ENCODE data around the gene RGS6.

The RGS6 gene

DNA sequence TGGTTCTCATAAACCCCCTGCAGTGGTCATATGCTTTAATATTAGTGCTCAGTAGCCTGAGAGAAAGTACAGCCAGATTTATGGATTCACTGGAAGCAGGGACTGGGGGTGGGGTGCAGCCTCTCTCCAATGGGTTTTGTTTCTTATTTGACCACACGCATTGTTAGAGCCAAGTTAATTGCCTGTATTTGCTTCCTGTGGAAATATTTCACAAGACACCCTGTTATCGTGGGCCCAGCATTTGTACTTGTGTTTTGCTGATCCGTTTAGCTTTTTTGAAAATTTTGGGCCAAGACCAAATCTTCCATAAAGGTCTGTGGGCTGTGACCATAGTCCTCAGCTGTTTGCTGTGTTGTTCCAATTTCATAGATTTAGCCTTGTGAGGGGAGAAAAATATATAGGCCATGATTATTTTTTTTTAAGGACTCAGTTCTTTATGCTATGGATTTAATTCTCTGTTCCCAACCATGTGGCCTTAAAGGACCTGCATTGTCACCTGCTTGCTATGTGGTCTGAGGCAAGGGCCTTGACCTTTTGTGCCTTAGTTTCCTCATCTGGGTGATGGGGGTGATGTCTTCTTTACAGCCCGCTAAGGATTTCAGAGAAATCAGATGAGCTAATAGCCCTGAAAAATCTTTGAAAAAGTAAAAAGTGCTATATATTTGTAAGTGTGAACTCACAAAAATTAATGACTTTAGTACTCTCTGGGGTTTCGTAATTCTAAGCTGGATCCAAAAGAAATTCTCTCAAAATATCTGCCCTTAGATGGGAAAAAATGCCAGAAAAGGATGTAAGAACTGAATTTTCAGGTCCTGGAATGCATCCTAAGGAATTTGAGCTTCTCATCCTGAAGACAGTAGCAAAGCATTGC, 591.4 kb downstream of the RGS6 start:
- peak; percentile 36 to 43 for DNase-seq (ENCODE audit: low read depth in 2 of 2)

DNA sequence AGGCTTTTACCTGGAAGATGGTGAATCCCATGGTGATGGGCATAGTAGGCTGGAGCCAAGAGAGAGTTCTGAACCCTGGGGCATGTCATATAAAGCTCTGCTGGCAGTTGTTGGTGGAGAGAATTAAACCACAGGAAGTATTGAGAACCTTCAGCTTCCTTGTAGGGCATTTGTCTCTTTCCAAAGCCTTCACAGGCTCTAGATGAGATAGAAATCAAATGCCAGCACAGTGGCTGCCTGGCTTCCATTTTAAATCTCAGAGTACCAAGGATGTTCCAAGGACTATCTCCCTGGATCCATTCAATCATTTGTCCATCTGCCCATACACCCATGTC, 592.0 kb downstream of the RGS6 start:
- no peak for DNase-seq (ENCODE audit: low read depth in 2 of 2)

DNA sequence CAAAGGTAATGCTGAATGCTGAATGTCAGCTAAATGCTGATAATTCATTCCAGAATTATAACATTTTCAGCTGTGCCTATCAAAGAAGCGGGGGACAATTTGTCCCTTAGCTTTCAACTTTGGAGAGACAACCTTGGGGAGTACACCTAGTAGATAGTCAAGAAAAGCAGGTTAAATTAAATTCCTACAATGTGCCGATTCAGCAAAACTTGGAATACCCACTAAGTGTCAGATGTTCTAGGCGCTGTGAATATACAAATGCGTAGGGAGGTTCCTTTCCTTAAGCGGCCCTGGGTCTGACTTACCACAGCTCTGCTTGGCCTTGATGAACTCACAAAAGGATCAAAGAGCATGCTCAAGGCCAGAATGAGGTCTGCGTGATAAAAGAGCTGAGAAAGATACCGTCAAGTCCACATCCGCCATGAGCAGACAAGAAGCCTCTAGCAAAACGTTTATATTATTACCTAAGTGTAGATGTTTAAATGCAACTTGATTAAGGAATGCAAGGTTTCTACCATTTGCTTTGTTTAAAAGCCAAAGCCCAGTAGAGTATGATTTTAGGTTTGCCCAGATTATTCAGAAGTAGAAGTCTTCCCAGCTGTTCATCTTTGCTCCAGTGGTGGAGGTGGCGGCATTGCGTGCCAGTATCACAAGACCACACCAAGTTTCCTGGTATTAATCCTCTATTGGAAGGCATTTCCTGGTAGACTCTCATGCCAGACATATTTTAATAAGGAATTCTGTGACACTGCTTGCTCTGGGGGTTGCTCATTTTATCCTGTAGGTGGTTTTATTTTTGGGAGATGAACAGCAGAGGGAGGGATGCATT, 593.1 kb downstream of the RGS6 start:
- no peak for DNase-seq (ENCODE audit: low read depth in 2 of 2)

- no peak for DNase-seq (ENCODE audit: low read depth in 2 of 2)
Observed at GRCh38 chr14:72527591-72527990, 595.4 kb downstream of the RGS6 start.

DNA sequence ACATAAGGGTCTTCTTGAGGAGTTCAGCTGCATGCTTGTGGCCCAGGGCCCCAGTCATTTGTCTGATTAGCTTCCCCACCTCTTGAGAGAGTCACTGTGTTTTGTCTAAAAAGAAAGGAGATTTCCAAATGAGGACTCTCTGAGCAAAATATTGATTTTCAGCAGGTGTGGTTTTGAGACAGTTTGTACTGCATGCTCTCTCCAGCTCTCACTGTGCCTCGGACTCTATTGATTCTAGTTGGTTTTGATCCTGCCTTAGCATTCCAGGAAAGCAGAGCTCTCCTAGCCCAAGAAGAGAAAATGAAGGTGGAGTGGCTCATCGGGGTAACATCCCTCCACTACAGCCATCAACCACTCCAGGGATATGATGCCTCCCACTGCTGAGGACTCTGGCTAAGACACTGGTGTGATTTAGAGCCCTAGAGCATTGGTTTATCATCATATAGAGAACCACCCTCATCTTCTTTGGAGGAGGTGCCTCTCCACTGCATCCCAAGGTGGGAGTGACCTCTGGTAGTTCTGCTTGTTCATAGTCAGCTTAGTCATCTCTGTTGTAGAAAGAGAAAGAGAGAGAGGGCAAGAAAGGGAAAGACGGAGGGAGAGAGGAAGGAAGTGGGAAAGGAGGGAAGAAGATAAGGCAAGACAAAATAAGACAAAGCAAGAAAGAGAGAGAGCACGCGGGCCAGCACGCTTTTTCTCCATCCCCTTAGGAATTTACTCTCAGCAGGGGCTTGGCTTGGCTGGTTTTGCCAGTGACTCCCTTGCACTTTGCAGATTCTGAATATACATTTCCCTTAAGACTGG, 596.0 kb downstream of the RGS6 start:
- DNase-seq (ENCODE audit: low read depth in 2 of 2), result no peak

- DNase-seq (ENCODE audit: low read depth in 2 of 2), result no peak
Observed at GRCh38 chr14:72528863-72529175, 596.6 kb downstream of the RGS6 start.

GRCh38 chr14:72532686-72533454, 600.6 kb downstream of the RGS6 start:
- DNase-seq (ENCODE audit: low read depth in 2 of 2), result no peak

- no peak for DNase-seq (ENCODE audit: low read depth in 2 of 2)
Observed at GRCh38 chr14:72535485-72535884, 603.3 kb downstream of the RGS6 start.

GRCh38 chr14:72538387-72538786, 606.2 kb downstream of the RGS6 start:
- DNase-seq (ENCODE audit: low read depth in 2 of 2), result no peak

DNA sequence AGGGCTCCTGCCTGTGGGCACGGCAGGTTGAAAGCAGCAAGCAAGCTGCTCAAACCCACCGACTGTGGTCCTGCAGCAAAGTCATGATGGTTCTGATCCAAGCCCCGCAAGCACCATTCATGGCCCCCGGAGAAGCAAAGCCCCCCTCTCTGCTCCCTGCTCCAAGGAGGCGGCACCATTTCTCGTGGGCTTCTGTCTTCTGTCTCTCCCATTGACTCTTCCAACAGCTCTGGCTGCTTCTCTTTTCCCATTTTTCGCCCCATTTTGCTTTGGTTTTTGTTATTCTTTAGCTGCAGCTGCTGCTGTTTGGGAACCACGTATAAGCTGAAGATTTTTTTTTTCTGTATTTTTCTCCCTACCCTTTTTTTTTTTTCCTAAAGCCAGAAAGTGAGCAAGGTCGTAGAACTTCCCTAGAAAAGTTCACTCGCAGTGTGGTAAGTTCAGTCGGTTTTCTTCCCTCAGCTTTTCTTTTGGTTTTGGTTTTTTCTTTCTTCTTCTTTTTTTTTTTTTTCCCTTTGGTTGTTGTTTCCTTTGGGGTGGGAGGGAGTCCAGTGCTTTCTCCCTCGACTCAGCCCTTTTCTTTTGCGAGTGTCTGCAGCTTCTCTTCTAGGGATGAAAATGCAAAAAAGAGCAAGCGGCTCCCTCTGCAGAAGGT, 607.6 kb downstream of the RGS6 start:
- no peak for DNase-seq (ENCODE audit: low read depth in 2 of 2)

- DNase-seq (ENCODE audit: low read depth in 2 of 2), result no peak
Observed at GRCh38 chr14:72540836-72541235, 608.6 kb downstream of the RGS6 start.

GRCh38 chr14:72541546-72541945, 609.3 kb downstream of the RGS6 start:
- no peak for DNase-seq (ENCODE audit: low read depth in 2 of 2)

- DNase-seq (ENCODE audit: low read depth in 2 of 2), result no peak
Observed at GRCh38 chr14:72543341-72543740, 611.1 kb downstream of the RGS6 start.

GRCh38 chr14:72544615-72545387, 612.6 kb downstream of the RGS6 start:
- no peak for DNase-seq (ENCODE audit: low read depth in 2 of 2)

DNA sequence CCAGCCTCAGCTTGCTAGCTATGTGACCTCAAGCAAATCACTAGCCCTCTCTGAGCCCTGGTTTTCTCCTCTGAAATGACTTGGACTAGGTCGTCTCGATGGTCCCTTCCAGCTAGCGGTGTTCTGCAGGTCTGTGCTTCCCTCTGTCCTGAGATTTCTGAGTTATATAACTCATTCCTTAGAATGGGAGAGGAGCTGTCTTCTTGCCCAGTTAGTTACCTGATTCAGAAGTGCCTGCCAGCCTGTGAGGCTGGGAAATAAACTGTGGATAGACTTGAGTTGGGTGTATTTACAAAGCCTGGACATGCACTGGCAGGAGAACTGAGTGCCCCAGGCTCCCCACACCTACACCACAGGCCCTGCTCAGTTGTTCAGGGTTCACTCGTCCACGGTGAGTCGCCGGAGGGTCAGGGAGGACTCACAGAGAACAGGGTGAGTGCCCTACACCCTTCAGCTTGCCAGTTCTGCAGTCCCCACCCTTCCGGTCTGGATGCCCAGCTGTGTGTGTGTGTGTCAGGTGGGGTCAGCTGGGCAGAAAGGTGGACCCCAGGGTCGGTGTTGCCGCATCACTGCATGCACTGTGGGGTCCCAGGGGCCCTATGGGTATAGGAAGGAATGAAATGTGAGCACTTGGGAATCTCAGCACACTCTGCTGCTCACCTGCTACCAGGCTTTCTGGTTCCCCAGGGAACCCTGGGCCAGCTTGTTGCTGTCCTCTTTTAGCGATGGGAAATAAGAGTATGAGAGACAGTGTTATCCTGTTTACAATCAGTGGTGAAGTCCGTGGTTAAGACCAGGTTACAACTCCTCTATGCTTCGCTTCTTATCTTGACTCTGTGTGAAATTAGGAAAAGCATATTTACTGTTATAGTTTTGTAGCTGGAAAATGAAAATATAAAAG, 613.4 kb downstream of the RGS6 start:
- no peak for DNase-seq (ENCODE audit: low read depth in 2 of 2)

DNA sequence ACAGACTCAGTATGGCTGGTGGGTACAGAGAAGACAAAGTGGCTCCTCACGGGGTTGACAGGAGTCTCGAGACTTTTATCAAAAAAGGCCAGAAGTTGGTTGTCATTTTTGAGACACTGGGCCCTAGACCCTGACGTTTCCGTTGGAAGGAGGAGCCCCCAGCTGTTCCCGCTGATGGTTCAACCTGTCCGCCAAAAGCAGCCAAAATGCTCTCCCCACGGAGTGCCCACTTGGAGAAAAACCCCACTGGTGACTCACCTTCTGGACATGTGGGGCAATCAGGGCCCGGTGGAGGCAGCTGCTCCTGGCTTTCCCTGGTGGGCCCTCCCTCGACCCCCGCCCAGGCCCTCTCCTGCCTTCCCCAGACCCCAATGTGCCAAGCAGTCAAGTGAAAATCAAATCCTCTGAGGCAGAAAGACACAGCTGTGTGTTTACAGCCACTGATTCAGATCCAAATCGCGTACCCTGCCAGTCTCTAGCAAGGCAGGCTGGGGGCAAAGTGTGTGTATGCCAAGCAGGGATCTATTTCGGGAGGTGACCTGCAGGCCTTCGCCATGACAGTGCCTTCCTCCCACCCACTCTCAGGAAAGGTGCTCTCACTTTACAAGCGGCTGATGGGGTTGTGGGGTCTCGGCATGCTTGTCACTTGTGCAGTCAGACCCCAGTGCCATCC, 614.3 kb downstream of the RGS6 start:
- no peak for DNase-seq (ENCODE audit: low read depth in 2 of 2)

DNA sequence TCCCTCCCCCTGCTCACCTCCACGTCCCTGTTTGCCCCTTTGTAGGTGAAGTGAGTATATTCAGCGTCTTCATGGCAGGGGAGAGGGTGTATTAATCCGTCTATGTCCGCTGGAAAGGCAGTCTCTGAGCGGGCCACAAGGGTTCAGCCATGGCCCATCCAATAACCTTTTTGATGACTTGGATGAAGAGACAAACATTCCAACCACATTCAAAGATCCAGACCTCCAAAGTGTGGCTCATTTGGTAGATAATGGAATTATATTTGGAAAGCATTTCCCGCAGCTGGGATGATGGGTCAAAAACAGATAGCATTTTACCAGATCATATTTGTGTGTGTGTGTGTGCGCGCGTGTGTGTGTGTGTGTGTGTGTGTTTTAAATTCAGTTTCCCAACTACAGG, 615.8 kb downstream of the RGS6 start:
- no peak for DNase-seq (ENCODE audit: low read depth in 2 of 2)

DNA sequence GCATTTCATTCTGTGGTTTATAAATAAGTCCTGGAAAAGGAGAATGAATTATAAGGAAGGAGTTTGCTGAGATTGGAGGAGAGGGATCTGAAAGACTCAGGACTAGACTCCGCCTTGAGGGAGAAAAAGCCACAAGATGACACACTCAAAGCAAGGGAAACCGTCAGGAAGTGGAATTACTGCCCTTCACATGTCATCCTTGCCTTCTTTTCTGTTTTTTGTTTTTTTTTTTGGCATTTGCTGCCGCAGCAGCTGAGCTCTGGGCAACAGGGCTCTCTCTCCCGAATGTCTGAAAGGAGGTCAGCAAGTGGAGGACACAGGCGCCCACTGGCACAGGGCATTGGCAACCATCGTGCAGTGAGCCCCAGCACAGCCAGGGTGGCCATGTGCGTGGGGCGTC, 616.8 kb downstream of the RGS6 start:
- DNase-seq (ENCODE audit: low read depth in 2 of 2), result no peak

DNA sequence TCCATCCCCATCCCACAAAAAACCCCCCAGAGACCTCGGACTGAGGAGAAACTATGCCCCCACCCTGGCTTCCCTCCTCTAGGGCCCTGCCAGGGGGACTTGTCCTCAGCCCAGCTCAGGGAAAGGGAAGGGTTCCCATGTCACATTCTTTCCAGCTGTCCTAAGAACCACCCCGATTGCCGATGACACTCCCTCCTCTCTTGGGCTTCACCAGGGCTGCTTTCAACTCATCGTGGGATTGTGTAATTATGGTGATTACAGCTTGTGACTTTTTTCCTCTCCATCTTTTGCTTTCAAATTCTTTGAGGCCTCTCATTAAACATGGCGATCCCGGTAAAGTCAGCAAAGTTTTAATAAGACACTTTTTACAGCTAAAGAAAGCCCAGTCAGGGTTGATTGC, 617.6 kb downstream of the RGS6 start:
- DNase-seq (ENCODE audit: low read depth in 2 of 2), result no peak
